Measurements from ENCODE around the gene CEP162.

Gene CEP162

GRCh38 chr6:84078335-84078734 lies 149.1 kb downstream of the CEP162 start:
- Histone ChIP-seq H3K9me3 (no peaks in the 10 kb centered on the region), H3K4me3 (ENCODE audit: low read depth, low read length) (no peak overlapping the region), H3K4me1 (no peaks in the 10 kb centered on the region), H3K27me3 (no peaks in the 10 kb centered on the region), H3K36me3 (no peaks in the 10 kb centered on the region)
- TF ChIP-seq CTCF (IDR thresholded peaks at IDR 0.05; ENCODE audit: low read depth, low read length): no peak
- DNase-seq: no peak

- DNase-seq: no peak
- TF ChIP-seq CTCF (IDR thresholded peaks at IDR 0.05; ENCODE audit: low read depth, low read length): no peak
- Histone ChIP-seq H3K4me1 (no peaks in the 10 kb centered on the region), H3K36me3 (no peaks in the 10 kb centered on the region), H3K4me3 (ENCODE audit: low read depth, low read length) (no peak overlapping the region), H3K9me3 (no peaks in the 10 kb centered on the region), H3K27me3 (no peaks in the 10 kb centered on the region)
Observed at GRCh38 chr6:84077645-84078044, 149.8 kb downstream of the CEP162 start.

- peak; percentile 16 for DNase-seq
- TF ChIP-seq CTCF (IDR thresholded peaks at IDR 0.05; ENCODE audit: low read depth, low read length): no peak
- Histone ChIP-seq H3K36me3 (no peaks in the 10 kb centered on the region), H3K4me1 (no peaks in the 10 kb centered on the region), H3K9me3 (no peaks in the 10 kb centered on the region), H3K4me3 (ENCODE audit: low read depth, low read length) (no peak overlapping the region), H3K27me3 (no peaks in the 10 kb centered on the region)
Observed at GRCh38 chr6:84074988-84075781, 152.3 kb downstream of the CEP162 start.

All from BE2C (cell line).